NCI-H187 treated with DMSO at 0.1 percent for 48 hours (cell line): ENCODE measurements around the gene TTBK2.
A peak's percentile ranks its signal among the peaks of the same experiment; 100 is the strongest.

ENCODE experiments used
- DNase-seq: peaks from one replicate; lab custom pipeline; 2025; lab: John Stamatoyannopoulos, UW

Gene TTBK2

DNA sequence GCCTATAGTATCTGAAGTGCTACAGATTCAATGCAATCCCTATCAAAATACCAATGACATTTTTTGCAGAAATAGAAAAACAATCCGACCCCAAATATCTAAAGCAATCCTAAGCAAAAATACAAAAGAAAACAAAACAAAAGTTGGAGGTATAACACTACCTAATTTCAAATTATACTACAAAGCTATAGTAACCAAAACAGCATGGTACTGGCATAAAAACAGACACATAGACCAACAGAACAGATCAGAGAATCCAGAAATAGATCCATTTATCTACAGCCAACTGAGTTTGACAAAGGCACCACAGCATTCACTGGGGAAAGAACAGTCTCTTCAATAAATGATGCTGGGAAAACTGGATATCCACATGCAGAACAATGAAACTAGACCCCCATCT is 159.8 kb downstream of the TTBK2 start:
- no peak for DNase-seq

DNA sequence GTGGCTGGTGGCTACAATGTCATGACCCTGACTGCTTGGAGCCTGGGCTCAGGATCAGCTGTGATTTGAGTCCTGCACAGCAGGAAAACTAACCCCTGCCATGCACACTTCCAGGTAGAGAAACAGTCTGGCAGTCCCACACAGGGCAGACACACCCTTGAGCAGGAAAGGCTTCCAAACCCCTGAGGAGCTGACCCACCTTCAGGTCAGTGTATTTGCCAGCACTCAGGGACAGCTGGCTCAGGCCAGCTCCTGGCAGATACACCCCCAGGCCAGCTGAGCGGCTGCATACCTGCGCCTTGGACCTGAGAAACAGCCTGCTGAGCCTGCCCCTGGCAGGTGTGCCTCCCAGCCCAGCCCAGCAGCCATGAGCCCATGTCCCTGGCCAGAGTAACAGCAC is 161.5 kb downstream of the TTBK2 start:
- no peak for DNase-seq

DNA sequence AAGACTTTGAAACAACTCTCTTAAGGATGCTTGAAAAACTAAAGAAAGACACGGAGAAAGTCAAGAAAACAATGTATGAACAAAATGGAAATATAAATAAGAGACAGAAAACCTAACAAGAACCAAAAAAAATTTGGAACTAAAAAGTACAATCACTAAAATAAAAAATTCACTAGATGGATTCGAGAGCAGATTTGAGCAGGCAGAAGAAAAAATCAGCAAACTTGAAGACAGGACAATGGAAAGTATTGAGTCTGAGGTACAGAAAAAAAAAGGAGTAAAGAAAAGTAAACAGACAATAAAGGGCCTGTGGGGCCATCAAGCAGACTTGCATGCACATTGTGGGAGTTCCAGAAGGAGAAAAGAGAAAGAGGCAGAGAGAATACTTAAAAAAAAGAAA is 170.3 kb downstream of the TTBK2 start:
- DNase-seq: no peak

DNA sequence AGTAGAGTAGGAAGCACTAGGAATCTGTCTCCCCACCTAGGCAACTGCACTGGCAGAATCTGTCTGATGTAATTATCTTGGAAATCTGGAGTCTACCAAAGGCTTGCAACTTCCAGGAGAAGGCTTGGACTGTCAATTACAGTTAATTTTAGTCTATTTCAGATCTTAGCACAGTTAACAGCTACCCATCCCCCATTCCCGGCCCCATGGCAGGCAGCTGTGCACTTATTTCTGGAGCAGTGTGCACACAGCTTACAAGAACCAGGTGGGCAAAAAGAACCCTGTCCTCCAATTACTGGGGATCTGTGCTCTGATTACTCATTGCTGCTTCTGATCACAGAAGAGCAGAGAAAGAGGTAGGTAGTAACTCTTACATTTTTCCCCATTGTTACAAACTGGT is 171.3 kb downstream of the TTBK2 start:
- DNase-seq: no peak

DNA sequence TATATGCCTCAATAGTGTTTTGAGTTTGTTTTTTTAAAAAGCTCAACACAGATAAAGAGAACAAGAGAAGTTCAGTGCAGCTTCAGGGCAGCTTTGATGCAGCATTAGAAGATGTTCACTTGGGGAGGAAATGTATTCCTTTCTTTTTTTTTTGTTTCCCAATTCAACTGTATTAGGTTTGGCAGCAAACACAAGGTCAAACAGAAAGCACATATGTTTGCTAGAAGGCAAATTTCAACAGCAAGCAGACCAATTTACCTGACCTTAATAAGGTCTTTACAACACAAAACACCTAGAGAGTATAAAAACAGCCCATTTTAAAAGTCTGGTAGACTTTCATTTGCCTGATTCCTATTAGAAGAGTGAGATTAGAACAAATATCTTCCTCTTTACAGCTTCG is 176.4 kb downstream of the TTBK2 start:
- DNase-seq: no peak

DNA sequence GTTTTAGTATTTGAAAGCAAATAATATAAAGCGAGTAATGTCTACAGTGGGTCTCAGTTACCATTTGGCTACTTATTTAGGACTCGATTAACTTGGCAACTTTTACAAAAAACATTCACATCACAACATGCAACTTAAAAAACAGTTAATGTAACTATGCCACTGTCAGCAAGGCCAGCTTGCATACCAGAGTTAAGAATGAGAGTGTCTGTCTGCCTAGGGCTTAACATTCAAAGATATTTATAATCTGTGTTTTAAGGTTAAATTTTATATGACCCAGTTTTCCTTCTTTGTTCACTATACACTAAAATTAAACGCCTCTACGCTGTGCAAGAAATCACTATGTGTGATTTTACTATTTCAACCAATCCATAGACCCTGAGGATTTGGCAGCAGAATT is 178.4 kb downstream of the TTBK2 start:
- no peak for DNase-seq

DNA sequence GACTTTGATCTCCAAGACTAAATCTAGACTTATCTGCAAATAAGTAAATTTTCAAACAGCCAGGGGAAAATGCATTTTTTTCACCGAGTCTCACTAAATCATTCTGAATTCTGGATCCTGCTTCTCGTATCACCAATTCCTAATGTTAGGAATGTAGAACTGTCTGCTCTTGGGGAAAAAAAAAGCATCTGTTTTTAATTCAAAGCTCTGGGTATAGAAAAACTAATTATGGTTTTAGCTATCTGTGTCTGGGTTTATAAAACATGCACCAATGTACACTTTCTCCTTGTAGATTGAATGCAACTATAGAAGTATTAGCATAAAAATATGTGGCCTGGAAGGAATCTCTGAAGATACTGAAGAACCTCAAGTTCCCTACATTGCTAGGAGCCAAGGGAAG is 178.9 kb downstream of the TTBK2 start:
- no peak for DNase-seq

DNA sequence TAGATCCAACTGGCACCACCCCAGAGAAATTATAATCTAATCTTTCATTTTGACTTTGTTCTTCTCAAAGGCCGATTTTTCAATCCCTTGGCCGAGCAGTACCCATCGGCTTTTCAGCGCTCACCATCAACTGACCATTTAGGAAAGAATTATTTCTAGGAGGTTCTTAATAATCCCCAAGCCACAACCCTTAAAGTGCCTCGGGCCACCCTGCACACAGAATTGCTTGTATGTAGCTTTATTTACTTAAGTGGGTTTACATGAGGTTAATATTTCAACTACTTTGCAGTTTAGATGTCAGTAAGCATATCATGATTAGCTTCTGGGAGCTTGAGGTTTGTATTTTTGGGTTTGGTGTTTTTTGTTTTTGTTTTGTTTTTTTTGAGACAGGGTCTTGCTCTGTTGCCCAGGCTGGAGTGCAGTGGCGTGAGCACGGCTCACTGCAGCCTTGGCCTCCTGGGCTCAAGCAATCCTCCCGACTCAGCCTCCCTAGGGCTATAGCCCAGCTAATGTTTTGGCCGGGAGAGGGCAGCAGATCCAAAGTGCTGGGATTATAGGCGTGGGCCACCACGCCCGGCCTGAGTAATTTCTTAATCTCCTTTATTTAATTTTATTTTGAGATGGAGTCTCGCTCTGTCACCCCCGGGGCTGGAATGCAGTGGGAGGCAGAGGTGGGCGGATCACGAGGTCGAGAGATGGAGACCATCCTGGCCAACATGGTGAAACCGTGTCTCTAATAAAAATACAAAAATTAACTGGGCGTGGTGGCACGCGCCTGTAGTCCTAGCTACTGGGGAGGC is 182.8 kb downstream of the TTBK2 start:
- DNase-seq: no peak

DNA sequence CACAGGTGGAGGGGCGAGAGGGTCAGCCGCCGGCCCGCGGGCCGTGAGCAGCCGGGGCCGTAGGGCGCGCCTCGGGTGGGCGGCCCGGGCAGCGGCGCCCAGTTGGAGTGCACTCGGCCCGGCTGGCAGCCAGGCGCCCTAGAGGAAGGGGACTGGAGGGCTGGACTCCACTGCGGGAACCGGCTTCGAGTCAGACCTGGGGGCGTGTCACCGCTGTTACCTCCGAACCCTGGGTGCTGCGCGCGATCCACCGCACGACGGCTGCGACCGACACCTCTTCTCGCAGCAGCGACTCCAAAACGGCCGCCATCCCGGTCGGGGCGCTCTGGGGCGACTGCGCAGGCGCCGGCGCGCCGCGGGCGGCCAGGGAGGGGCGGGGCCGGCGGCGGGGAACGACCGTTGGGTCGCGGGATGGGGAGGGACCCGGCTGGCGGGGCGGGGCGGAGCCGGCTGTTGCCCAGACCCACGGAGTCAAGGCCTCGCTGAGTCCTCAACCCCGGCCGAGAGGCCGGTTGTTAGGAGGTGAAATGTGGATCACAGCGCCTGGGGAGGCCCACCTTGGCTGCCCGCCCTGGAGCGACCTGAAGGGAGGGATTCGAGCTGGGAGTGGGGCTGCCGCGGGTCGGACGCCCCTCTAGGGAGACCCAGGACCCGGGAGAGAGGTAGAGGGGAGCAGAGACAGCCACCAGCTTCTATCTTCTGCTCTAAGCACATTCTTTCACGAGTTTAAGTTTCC is 183.6 kb downstream of the TTBK2 start, which contains the start of gene CDAN1:
TSS of gene CDAN1 (minus strand) at position 336 of the 736 bp plus-strand sequence. CDS start at position 310, 26 bp downstream.
- DNase-seq: peak; percentile 1

DNA sequence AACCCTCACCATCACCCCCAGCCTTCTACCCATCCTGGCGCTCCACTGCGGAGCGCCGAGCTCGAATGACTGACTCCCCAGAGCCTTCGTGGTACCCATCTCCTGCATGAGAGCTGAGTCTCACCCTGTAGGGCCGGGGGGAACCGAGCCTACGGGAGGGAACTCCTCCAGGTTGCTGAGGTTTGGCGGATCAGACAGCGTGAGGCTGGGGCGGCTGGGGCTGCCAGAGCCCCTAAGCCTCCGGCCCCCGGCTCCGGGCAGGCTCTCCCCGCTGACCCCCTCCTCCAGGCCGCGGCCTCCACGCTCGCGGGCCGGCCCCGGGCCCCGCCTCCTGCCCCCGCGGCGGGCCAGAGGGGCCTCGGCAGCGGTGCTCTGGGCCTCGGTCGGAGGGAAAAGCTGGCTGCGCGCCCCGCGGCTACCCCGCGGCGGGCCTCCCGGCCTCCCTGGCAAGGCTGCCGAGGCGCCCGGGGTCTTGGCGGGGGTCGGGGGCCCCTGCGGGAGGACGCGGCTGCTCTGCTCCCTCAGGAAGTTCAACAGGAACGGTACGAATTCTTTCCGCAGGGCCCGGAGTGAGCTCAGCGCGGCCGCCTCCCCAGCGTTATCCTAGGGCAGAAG is 184.3 kb downstream of the TTBK2 start:
- no peak for DNase-seq

DNA sequence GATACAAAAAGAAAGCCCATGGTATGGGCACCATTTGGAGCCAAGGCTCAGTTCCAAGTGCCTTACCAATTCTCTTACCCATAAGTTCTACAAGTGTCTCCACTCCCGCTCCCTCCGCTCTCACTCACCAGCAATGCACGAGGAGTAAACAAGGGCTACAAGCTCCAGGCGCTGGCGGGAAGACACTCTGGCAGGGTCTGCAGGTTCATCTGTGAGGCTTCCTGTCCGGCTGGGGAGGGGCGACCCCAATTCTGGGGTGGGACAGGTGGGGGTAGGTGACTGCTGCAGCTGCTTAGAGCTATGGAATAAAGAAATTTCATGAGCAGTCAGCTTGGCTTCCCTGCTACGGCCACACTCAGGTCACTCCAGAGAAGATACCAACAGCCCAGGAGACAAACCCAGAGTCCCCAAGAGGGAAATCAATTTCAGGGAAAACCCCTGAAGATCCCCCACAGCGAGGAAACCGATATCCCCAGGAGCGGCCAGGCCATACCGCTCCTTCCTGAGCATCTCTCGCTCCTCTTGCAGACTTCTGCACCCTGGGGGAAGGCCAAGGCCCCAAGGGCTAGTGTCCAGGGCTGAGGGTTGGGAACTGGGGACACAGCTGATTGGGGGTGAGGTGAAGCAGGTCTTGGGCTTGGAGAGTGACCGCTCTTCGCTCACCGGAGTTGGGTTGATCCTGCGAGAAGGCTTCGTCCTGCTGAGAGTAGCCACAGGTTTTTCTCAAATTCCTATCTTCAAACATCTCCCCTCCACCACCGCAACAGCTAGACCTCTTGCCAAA is 185.0 kb downstream of the TTBK2 start:
- DNase-seq: no peak

DNA sequence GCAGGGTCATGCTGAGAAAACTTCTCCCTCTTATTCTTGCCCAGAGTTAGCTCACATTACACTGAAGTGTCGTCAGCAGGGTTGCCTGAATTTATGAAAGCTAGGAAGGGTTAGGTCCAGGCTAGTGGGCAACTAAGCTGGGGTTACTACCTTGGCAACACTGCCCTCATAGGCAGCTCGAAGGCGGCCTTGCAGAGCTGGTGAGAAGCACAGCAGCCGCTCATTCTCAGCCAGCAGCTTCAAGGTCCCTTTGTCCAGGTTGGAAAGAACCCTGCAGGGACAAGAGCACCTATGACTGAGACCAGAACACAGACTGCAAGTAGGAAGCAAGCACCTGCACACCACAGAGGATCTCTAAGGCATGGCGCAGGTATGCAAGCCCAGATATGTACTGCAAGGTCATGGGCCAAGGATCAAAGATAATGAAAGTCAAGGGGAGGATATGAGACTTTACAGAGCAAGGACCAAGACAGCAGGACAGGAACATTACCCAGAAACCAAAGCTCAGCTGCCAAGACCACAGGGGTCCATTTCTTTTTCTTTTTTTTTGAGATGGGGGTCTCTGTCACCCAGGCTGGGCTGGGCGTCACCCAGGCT is 186.4 kb downstream of the TTBK2 start:
- DNase-seq: no peak

DNA sequence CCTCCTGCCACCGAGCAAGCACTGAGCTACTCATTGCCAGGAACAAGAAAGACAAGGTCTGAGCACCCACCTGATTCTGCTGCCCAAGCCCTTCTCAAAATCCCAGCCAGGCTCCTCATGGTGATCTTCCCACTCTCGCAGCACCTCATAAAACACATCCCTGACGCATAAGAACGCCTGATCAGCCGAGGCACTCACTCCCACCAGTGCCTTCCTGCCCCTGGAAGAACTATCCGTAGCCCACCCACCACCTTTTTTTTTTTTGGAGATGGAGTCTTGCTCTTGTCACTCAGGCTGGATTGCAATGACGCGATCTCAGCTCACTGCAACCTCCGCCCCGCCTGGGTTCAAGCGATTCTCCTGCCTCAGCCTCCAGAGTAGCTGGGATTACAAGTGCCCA is 187.6 kb downstream of the TTBK2 start:
- no peak for DNase-seq

DNA sequence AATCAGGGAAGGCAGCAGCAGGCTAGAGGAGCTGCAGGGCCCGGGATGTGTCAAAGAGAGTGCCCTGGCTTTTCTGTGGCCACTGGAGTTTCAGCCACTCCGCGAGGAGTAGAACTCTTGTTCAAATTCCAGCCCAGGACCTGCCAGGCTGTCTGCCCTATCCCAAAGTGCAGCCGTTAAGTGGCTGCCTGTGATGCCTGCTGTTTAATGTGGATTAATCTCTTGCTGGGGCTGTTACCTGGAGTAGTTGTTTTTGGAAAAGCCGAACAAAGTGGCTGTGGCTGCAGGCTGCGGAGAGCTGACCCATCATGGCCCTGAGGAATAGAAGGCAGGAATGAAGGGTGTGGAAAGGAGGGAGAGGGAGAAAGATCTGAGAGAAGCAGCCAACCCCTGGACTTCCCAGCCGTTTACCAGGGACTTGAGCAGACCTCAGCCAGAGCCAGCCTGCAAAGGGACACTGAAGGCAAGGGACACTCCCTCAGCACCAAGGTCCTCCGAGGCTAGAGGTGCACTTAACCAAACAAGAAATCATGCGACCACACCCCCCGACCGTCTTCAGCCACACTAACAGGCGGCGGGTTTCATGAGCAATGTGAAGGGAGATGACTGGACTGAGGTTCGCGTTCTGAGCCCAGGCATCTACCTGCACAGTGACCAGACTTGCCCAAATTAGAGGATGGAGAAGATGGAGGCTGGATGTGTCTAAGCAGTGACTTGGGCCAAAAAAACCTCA is 188.3 kb downstream of the TTBK2 start:
- no peak for DNase-seq

DNA sequence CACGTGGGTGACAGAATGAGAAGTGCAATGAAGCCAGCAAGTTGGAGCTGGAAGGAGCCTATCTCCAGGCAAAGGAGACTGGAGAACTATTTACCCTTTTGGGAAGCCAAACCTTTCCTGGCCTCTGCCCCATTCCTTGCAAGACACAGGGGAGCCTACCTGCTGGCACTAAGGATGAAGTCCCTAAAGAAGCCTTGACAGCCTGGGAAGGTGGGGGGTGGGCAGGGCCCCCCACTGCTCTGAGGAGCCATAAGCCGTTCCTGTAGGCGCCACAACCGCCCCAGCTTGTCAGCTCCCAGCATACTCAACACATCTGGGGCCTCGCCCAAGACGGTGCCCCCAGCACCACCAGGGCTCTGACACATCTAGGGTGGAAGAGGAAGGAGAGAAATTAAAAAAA is 189.1 kb downstream of the TTBK2 start:
- no peak for DNase-seq

DNA sequence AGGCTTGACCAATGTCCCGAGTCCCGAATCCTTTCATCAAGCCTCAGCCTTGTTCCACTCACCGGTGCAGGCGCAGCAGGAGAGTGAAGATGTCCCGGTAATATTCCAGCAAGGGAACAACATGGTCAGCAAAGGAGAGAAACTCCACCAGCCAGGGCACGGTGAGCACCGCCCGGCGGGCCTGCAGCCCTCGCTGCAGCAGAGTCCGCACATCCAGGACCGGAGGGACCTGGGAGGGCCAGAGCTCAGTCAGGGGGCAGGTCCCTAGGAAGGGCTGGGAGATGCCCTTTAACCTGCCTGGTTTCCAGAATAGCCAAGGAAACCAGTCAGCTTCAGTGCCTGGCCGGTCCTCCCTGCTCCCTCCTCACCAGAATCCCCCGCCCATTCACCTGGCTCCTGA is 190.0 kb downstream of the TTBK2 start:
- no peak for DNase-seq

DNA sequence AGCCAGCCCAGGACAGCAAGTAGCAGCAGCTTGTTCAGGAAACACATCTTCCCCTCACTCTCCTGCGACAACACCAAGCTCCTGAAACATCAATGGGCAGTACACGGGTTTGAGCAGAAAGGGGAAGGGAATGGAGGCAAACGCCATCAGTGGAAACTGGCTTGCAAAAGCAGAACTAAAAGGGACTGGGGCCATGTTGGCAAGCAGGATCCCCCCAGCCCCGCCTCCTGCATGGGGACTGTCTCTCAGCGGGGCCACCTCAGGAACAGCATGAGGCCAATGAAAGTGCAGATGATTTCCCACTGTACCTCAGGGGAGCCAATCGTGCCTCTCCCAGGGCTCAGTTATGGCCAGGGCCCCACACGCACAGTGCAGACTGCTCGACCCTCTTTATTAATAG is 190.4 kb downstream of the TTBK2 start:
- DNase-seq: no peak

DNA sequence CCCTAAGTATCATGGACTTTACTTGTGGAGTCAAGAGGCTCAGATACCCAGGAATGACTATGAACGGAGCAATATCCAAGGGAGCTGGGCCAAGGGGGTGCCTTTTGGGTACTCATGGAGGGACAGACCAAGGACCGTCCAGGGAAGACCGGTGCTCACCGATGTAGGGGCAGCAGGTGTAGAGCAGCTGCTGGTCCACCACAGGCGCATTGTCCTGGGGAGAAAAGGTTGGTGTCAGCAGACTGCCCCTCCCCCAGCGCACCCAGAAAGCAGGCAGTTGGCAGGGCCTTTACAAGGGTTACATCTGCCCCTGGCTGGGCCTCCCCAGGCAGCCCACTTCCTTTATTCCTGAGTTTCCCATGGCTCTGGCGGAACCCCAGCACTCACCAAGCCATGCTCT is 191.2 kb downstream of the TTBK2 start:
- no peak for DNase-seq

DNA sequence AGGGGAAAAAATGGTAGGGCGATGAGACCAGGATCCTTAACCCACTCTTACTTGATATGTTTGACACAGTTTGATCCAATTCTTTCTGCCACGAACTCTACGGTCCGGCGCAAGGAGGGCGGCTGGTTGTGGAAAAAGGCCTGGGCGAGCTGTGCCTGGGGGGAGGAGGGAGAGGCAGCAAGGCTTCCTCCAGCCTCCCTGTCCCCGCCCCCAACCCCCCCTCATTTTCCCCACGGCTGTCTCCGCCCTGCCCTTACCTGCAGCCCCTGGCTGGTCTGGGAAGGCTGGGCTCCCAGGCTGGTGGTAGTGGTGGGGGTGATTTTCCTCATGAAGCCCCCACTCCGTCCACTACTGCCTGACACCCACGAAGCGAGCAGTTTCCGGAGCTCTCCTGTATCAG is 191.6 kb downstream of the TTBK2 start:
- DNase-seq: no peak

DNA sequence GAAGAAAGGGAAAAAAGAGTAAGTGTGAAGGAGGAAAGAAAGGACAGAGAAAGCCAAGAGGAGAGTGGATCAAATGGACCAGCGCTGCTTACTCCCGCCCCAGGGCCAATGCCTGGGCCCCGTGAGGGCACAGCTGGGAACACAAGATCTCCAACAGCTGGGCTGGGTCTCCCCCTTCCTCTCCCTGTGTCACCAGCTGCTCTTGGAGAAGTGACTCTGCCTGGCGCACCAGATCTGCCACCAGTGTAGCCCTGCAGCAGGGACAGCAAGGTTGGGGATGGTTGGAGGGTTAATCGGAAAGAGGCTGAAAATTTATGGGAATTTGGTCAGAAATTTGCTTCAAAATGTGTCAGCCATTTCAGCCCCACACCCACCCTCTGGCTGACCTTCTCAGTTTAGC is 192.0 kb downstream of the TTBK2 start:
- DNase-seq: no peak

DNA sequence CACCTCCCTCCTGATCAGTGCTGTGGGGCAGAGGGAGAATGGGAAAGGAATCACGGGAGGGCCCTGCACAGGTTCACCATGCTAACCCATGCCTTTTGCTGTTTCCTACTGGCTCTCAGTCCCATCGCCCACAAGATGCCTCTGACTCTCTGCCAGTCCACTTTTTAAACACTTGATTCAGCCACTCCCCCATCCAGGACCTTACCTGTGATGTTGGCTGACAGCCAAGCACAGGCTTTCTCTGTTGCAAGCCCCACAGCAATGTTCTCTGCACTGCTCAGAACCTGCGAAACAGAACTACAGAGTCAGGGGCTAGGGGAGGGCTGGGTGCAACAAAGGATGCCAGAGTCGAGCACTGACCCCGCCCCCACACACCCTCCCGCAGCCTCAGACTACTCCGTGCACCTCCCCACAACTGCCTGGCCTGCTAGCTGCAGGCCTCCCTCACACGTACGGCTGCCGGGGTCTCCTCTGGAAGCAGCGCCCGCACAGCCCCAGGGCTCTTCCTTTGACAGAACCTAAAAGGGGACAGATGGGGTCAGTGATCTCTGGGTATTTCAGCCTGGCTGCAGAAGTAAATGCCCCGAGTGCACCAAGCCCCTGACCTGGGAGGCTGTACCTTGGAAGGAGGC is 192.7 kb downstream of the TTBK2 start:
- no peak for DNase-seq
